Osteoblast (primary cell): ENCODE data around the gene FTO. TPM values are rescaled to one million over a fixed set of nuclear protein-coding genes. Genes with fewer than 3 reads are reported as not detected.

Source experiments
- DNase-seq: peaks from one replicate; pipeline ENCODE4 v3.0.0; 2011; ENCODE audit warnings: low spot score, mixed read lengths; ENCODE audit not compliant: insufficient read length; ENCODE audit errors: missing footprints
- H2AFZ ChIP-seq: 2 replicates; pipeline ENCODE4 v1.6.0; 2011; ENCODE audit warnings: mild to moderate bottlenecking, low read length
- H3K27ac ChIP-seq: 2 replicates; pipeline ENCODE4 v1.5.1; 2011; ENCODE audit warnings: mild to moderate bottlenecking, low read depth, low read length, moderate library complexity
- H3K27me3 ChIP-seq: 2 replicates; pipeline ENCODE4 v1.6.0; 2012; ENCODE audit warnings: mild to moderate bottlenecking, control low read depth, inconsistent platforms, low read length, moderate library complexity; ENCODE audit not compliant: insufficient read depth
- H3K36me3 ChIP-seq: 2 replicates; pipeline ENCODE4 v1.5.1; 2011; ENCODE audit warnings: mild to moderate bottlenecking, low read length, control low read depth, moderate library complexity; ENCODE audit not compliant: insufficient read depth
- H3K4me1 ChIP-seq: 2 replicates; pipeline ENCODE4 v1.5.1; 2011; ENCODE audit warnings: mild to moderate bottlenecking, low read length, control low read depth, moderate library complexity; ENCODE audit not compliant: insufficient read depth
- H3K4me2 ChIP-seq: 2 replicates; pipeline ENCODE4 v1.6.0; 2011; ENCODE audit warnings: mild to moderate bottlenecking, low read length; ENCODE audit not compliant: insufficient read depth
- H3K4me3 ChIP-seq: fragments of 200-600 bp; sonication (generic); 3 replicates; pipeline ENCODE4 v1.5.1; 2012; ENCODE audit warnings: mild to moderate bottlenecking, low read length, inconsistent platforms; ENCODE audit not compliant: insufficient read depth
- H3K79me2 ChIP-seq: 2 replicates; pipeline ENCODE4 v1.6.0; 2012; ENCODE audit warnings: mild to moderate bottlenecking, low read length, control low read depth, inconsistent platforms; ENCODE audit not compliant: insufficient read depth
- H3K9me3 ChIP-seq: 2 replicates; pipeline ENCODE4 v1.5.1; 2011; ENCODE audit warnings: low read depth, low read length, control low read depth
- H4K20me1 ChIP-seq: 2 replicates; pipeline ENCODE4 v1.6.0; 2012; ENCODE audit warnings: mild to moderate bottlenecking, low read length, control low read depth; ENCODE audit not compliant: insufficient read depth
- CTCF ChIP-seq: IDR thresholded peaks from 2 replicates; pipeline ENCODE4 v1.5.1; 2011; ENCODE audit warnings: mild to moderate bottlenecking, low read depth, low read length, moderate library complexity; ENCODE audit errors: extremely low read depth
- total RNA-seq: library from RNA; depleted of rRNA; stranded (reverse); fragments of >200 nt; gene quantifications from 2 replicates; pipeline ENCODE4 v1.2.3, GENCODE V29; 2012

Gene FTO
- total RNA-seq, 1 donor = 152 TPM

GRCh38 chr16:54121539-54122295 is 417.8 kb downstream of the FTO start:
- DNase-seq = no peak
- Histone ChIP-seq H3K4me2 (no peak overlapping the region), H2AFZ (no peak overlapping the region), H3K4me3 (no peak overlapping the region), H3K4me1 (peaks cover 4% of the 10 kb centered on the region), H3K27me3 (no peaks in the 10 kb centered on the region), H4K20me1 (no peaks in the 10 kb centered on the region), H3K79me2 (no peaks in the 10 kb centered on the region), H3K27ac (no peak overlapping the region), H3K9me3 (no peaks in the 10 kb centered on the region), H3K36me3 (no peaks in the 10 kb centered on the region)
- no peak for TF ChIP-seq CTCF

GRCh38 chr16:54123766-54124165 is 419.8 kb downstream of the FTO start:
- no peaks in the 10 kb centered on the region for H3K9me3 ChIP-seq
- H3K4me3 ChIP-seq = no peak overlapping the region
- H3K79me2 ChIP-seq = no peaks in the 10 kb centered on the region
- peaks cover 2% of the 10 kb centered on the region for H3K27me3 ChIP-seq
- no peak overlapping the region for H3K4me2 ChIP-seq
- no peaks in the 10 kb centered on the region for H3K36me3 ChIP-seq
- no peak overlapping the region for H3K27ac ChIP-seq
- no peaks in the 10 kb centered on the region for H4K20me1 ChIP-seq
- peaks cover 4% of the 10 kb centered on the region for H3K4me1 ChIP-seq
- no peak overlapping the region for H2AFZ ChIP-seq
- no peak for TF ChIP-seq CTCF
- no peak for DNase-seq

GRCh38 chr16:54125751-54126655 is 422.0 kb downstream of the FTO start:
- H3K4me2 ChIP-seq = no peak overlapping the region
- no peak overlapping the region for H3K4me3 ChIP-seq
- H3K4me1 ChIP-seq = no peaks in the 10 kb centered on the region
- no peak overlapping the region for H3K27ac ChIP-seq
- no peaks in the 10 kb centered on the region for H3K36me3 ChIP-seq
- no peak overlapping the region for H2AFZ ChIP-seq
- peaks cover 2% of the 10 kb centered on the region for H3K27me3 ChIP-seq
- DNase-seq = no peak
- H4K20me1 ChIP-seq = no peaks in the 10 kb centered on the region
- no peak for TF ChIP-seq CTCF
- no peaks in the 10 kb centered on the region for H3K79me2 ChIP-seq
- no peaks in the 10 kb centered on the region for H3K9me3 ChIP-seq

- Histone ChIP-seq H3K27me3 (peaks cover 2% of the 10 kb centered on the region), H2AFZ (no peak overlapping the region), H3K36me3 (no peaks in the 10 kb centered on the region), H3K9me3 (no peaks in the 10 kb centered on the region), H3K4me2 (no peak overlapping the region), H4K20me1 (no peaks in the 10 kb centered on the region), H3K4me1 (no peaks in the 10 kb centered on the region), H3K27ac (no peak overlapping the region), H3K4me3 (no peak overlapping the region), H3K79me2 (no peaks in the 10 kb centered on the region)
- TF ChIP-seq CTCF = no peak
- DNase-seq = no peak
Measured at GRCh38 chr16:54126907-54127306, 423.0 kb downstream of the FTO start.
